IMR-90 (cell line): ENCODE measurements around the gene CDS1.

Source experiments
- CEBPB ChIP-seq: IDR thresholded peaks from 2 replicates; pipeline ENCODE4 v1.6.1; 2012; ENCODE audit warnings: low read depth, low read length, improper control_type of control experiment
- CTCF ChIP-seq: conservative IDR thresholded peaks from 2 replicates; pipeline ENCODE4 v1.5.1; 2012; ENCODE audit warnings: mild to moderate bottlenecking, low read depth, low read length, improper control_type of control experiment
- ELK1 ChIP-seq: fragments of 150-350 bp; IDR thresholded peaks from 2 replicates; pipeline ENCODE4 v1.6.1; 2016; ENCODE audit warnings: low read depth, mild to moderate bottlenecking, low read length, moderate library complexity, borderline replicate concordance
- NFE2L2 ChIP-seq: fragments of 150-350 bp; IDR thresholded peaks from 2 replicates; pipeline ENCODE4 v1.6.1; 2016; ENCODE audit warnings: low read depth, mild to moderate bottlenecking, low read length
- POLR2A ChIP-seq: IDR thresholded peaks from 2 replicates; pipeline ENCODE4 v1.6.1; 2012; ENCODE audit warnings: mild to moderate bottlenecking, low read depth, low read length
- RAD21 ChIP-seq: IDR thresholded peaks from 2 replicates; pipeline ENCODE4 v1.6.1; 2012; ENCODE audit warnings: low read length, improper control_type of control experiment
- RFX5 ChIP-seq: IDR thresholded peaks from 2 replicates; pipeline ENCODE4 v1.8.0; 2012; ENCODE audit warnings: low read depth, mild to moderate bottlenecking, low read length, moderate library complexity
- SMC3 ChIP-seq: fragments of 150-350 bp; IDR thresholded peaks from 2 replicates; pipeline ENCODE4 v1.6.1; 2016; ENCODE audit warnings: low read depth, mild to moderate bottlenecking, antibody characterized with exemption, low read length, moderate library complexity
- TF ChIP-seq, protein P1 (sequence below): fragments of 150-350 bp; IDR thresholded peaks from 2 replicates; pipeline ENCODE4 v1.6.1; 2017; ENCODE audit warnings: mild to moderate bottlenecking, antibody characterized with exemption, low read length, low read depth

DNA sequence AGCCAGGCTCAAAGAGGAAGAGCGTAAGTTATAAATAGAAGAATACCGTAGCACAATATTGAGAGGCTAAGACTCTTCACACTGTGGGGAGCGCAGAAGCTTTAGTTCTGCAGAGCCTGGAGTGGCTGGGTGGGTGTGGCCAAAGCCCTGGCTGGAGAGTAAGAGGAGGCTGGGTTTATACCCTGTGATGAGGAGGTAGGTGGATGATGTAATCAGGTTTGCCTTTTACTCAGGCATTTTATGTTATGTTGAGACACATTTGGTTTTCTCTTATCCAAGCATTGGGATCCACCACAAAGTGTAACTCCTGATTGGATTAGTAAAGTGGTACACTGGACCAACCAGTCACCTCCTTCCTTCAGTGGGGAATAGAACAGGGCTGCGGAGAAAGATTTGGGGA lies 13.9 kb downstream of the CDS1 start:
- no peak for TF ChIP-seq CTCF
- no peak for TF ChIP-seq NFE2L2
- TF ChIP-seq, protein P1, sequence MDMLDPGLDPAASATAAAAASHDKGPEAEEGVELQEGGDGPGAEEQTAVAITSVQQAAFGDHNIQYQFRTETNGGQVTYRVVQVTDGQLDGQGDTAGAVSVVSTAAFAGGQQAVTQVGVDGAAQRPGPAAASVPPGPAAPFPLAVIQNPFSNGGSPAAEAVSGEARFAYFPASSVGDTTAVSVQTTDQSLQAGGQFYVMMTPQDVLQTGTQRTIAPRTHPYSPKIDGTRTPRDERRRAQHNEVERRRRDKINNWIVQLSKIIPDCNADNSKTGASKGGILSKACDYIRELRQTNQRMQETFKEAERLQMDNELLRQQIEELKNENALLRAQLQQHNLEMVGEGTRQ: no peak
- no peak for TF ChIP-seq POLR2A
- TF ChIP-seq ELK1: no peak
- TF ChIP-seq SMC3: no peak
- TF ChIP-seq RAD21: no peak
- no peak for TF ChIP-seq CEBPB
- no peak for TF ChIP-seq RFX5
